ENCODE data around the gene FYCO1.

DNA sequence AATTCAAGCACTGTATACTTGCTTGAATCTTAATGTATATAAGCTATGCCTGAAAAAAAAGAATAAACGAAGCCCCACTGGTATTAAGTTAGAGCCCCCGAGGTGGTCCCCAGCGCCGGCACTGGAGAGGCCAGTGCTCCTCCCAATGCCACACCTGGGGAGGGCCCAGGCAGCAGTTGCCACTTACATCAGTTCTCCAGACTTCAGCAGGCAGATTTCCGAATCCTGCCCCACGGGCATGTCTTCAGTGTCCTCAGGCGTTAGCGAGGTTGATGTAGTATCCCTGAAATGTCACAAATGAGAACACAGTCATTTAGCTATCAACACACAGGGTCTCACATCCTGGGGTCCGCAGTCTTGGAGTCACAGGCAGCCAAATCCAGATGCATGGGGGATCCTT is 59.4 kb downstream of the FYCO1 start:
- TF ChIP-seq, protein P1, sequence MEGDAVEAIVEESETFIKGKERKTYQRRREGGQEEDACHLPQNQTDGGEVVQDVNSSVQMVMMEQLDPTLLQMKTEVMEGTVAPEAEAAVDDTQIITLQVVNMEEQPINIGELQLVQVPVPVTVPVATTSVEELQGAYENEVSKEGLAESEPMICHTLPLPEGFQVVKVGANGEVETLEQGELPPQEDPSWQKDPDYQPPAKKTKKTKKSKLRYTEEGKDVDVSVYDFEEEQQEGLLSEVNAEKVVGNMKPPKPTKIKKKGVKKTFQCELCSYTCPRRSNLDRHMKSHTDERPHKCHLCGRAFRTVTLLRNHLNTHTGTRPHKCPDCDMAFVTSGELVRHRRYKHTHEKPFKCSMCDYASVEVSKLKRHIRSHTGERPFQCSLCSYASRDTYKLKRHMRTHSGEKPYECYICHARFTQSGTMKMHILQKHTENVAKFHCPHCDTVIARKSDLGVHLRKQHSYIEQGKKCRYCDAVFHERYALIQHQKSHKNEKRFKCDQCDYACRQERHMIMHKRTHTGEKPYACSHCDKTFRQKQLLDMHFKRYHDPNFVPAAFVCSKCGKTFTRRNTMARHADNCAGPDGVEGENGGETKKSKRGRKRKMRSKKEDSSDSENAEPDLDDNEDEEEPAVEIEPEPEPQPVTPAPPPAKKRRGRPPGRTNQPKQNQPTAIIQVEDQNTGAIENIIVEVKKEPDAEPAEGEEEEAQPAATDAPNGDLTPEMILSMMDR (IDR thresholded peaks at IDR 0.05) = no peak
- no peak for TF ChIP-seq POLR2A (IDR thresholded peaks at IDR 0.05)

Data from thyroid gland (tissue), 4 donors.